K562 (cell line): ENCODE data around the gene AZU1. TPM values are rescaled to one million over a fixed set of nuclear protein-coding genes. Genes with fewer than 3 reads are reported as not detected.

Experiments used
- CBFA2T3 ChIP-seq: fragments of 450-650 bp; IDR thresholded peaks from 2 replicates; pipeline ENCODE4 v1.6.1; 2017
- COPS2 ChIP-seq: fragments of 450-650 bp; conservative IDR thresholded peaks from 2 replicates; pipeline ENCODE4 v1.6.1; 2016; ENCODE audit warnings: mild to moderate bottlenecking, moderate library complexity
- E2F4 ChIP-seq: sonication (generic); formaldehyde crosslinking; IDR thresholded peaks from 2 replicates; pipeline ENCODE4 v1.8.0; 2022; ENCODE audit warnings: mild to moderate bottlenecking, low read depth, missing genetic modification reagents
- ERF ChIP-seq: fragments of 450-650 bp; formaldehyde crosslinking; IDR thresholded peaks from 2 replicates; pipeline ENCODE4 v1.4.0; 2020; ENCODE audit warnings: mild to moderate bottlenecking, mixed read lengths
- ETV1 ChIP-seq: fragments of 450-650 bp; conservative IDR thresholded peaks from 2 replicates; pipeline ENCODE4 v1.6.1; 2016; ENCODE audit warnings: missing genetic modification characterization, control low read depth, low read depth, missing compliant biosample characterization
- GTF2A2 ChIP-seq: IDR thresholded peaks from 2 replicates; pipeline ENCODE4 v1.6.1; 2016; ENCODE audit warnings: mild to moderate bottlenecking, missing genetic modification characterization, missing compliant biosample characterization
- HNRNPH1 ChIP-seq: fragments of 200-400 bp; formaldehyde crosslinking; optimal IDR thresholded peaks from 2 replicates; pipeline ENCODE3; 2017; ENCODE audit warnings: low read depth, mild to moderate bottlenecking, low read length, moderate library complexity
- KAT8 ChIP-seq: fragments of 450-650 bp; IDR thresholded peaks from 2 replicates; pipeline ENCODE4 v1.6.1; 2016; ENCODE audit warnings: low read depth, mild to moderate bottlenecking
- MAFG ChIP-seq: fragments of 450-650 bp; conservative IDR thresholded peaks from 2 replicates; pipeline ENCODE4 v1.6.1; 2016; ENCODE audit warnings: missing genetic modification characterization, missing compliant biosample characterization
- PHF21A ChIP-seq: fragments of 450-650 bp; IDR thresholded peaks from 2 replicates; pipeline ENCODE4 v1.6.1; 2017; ENCODE audit warnings: low read depth, borderline replicate concordance
- POLR2A ChIP-seq: fragments of 450-650 bp; conservative IDR thresholded peaks from 2 replicates; pipeline ENCODE4 v1.6.1; 2016
- POLR2G ChIP-seq: fragments of 200-400 bp; formaldehyde crosslinking; IDR thresholded peaks from 2 replicates; pipeline ENCODE4 v1.6.1; 2017; ENCODE audit warnings: low read depth, mild to moderate bottlenecking, antibody characterized with exemption, low read length, moderate library complexity
- PPARD ChIP-seq: fragments of 250-450 bp; sonication (Bioruptor Pico); IDR thresholded peaks from 2 replicates; pipeline ENCODE4 v1.8.0; 2022; ENCODE audit warnings: inconsistent platforms, mild to moderate bottlenecking, moderate library complexity
- RBM34 ChIP-seq: fragments of 200-400 bp; formaldehyde crosslinking; IDR thresholded peaks from 2 replicates; pipeline ENCODE4 v1.6.1; 2018; ENCODE audit warnings: low read length, borderline replicate concordance; ENCODE audit not compliant: insufficient read depth
- SIRT6 ChIP-seq: IDR thresholded peaks from one replicate; pipeline ENCODE4 v1.6.1; 2012; ENCODE audit warnings: low read depth, mild to moderate bottlenecking, control low read depth, inconsistent platforms, low read length, moderate library complexity
- SNIP1 ChIP-seq: fragments of 450-650 bp; IDR thresholded peaks from 2 replicates; pipeline ENCODE4 v1.7.1; 2017; ENCODE audit warnings: low read depth, mild to moderate bottlenecking
- TAF9B ChIP-seq: fragments of 450-650 bp; IDR thresholded peaks from 2 replicates; pipeline ENCODE4 v1.6.1; 2018; ENCODE audit warnings: mild to moderate bottlenecking; ENCODE audit not compliant: partially characterized antibody
- THRAP3 ChIP-seq: fragments of 450-650 bp; IDR thresholded peaks from 2 replicates; pipeline ENCODE4 v1.6.1; 2016; ENCODE audit warnings: mild to moderate bottlenecking, inconsistent platforms, borderline replicate concordance
- ZNF561 ChIP-seq: fragments of 450-650 bp; formaldehyde crosslinking; conservative IDR thresholded peaks from 2 replicates; pipeline ENCODE4 v1.4.0; 2020; ENCODE audit warnings: mild to moderate bottlenecking, moderate library complexity
- ZNF707 ChIP-seq: fragments of 250-450 bp; sonication (Bioruptor Pico); conservative IDR thresholded peaks from 2 replicates; pipeline ENCODE4 v1.8.0; 2022; ENCODE audit warnings: inconsistent platforms, mild to moderate bottlenecking, moderate library complexity
- ZNF79 ChIP-seq: fragments of 250-450 bp; sonication (Bioruptor Pico); IDR thresholded peaks from 2 replicates; pipeline ENCODE4 v1.4.0; 2020; ENCODE audit warnings: low read depth, mild to moderate bottlenecking, moderate library complexity
- polyA plus RNA-seq, 8 experiments: library from polyadenylated mRNA; depleted of rRNA in 4 of 8; stranded (reverse) in 5 of 8; unstranded in 3 of 8; fragments of >200 nt; fragmentation: Nextera tagmentation in 2 of 8; fragmentation: Illumina TruSeq in 1 of 8; extraction: Ambion mirVana in 2 of 8; extraction: Trizol in 1 of 8; gene quantifications; 2 replicates each; pipeline versions ENCODE4 v1.2.1 to v1.2.3, GENCODE V29; 2011 to 2014; ENCODE audit warnings: inconsistent platforms in 1 of 8, missing spikeins in 1 of 8
- total RNA-seq, 7 experiments: library from RNA; depleted of rRNA in 6 of 7; stranded (reverse); fragments of >200 nt in 6 of 7; fragmentation: Illumina TruSeq in 2 of 7; extraction: Trizol in 2 of 7; gene quantifications; 2 replicates each; pipeline versions ENCODE4 v1.2.1 to v1.2.3, GENCODE V29; 2011 to 2021; ENCODE audit warnings: low replicate concordance in 1 of 7
- TF ChIP-seq, protein P1 (sequence below): fragments of 250-450 bp; sonication (Bioruptor Pico); IDR thresholded peaks from 2 replicates; pipeline ENCODE4 v1.5.0; 2021
- TF ChIP-seq, protein P2 (sequence below): fragments of 250-450 bp; sonication (Bioruptor Pico); IDR thresholded peaks from 2 replicates; pipeline ENCODE4 v1.6.1; 2021; ENCODE audit warnings: mild to moderate bottlenecking
- TF ChIP-seq, protein P3 (sequence below): sonication (generic); IDR thresholded peaks from 2 replicates; pipeline ENCODE4 v1.6.1; 2016

AZU1 gene
- total and polyA plus RNA-seq, 9 of the 15 experiments (the other 6 are each of a cell fraction or from before 2014, with no cell fraction given), result 0.29 to 1.9 (median 0.59) TPM; not detected in 3

GRCh38 chr19:861756-862580 is 34.3 kb downstream of the AZU1 start (continued):
- TF ChIP-seq KAT8 (no peak), SNIP1 (no peak), ZNF561 (CRISPR knock-in tag) (no peak), ZNF707 (CRISPR knock-in tag) (no peak), THRAP3 (no peak), SIRT6 (no peak), PHF21A (no peak), RBM34 (no peak), COPS2 (no peak), ERF (CRISPR knock-in tag) (peak; percentile 78; the same call in 1 of the 2 replicates), POLR2A (no peak; the same call in 1 of the 2 replicates), HNRNPH1 (no peak), MAFG (tag) (no peak), GTF2A2 (no peak), TAF9B (no peak), CBFA2T3 (peak; percentile 33; the same call in 1 of the 2 replicates), POLR2G (peak; percentile 80), E2F4 (CRISPR knock-in tag) (no peak), ETV1 (tag) (no peak), PPARD (CRISPR knock-in tag) (no peak), ZNF79 (CRISPR knock-in tag) (no peak)
- TF ChIP-seq, protein P1, sequence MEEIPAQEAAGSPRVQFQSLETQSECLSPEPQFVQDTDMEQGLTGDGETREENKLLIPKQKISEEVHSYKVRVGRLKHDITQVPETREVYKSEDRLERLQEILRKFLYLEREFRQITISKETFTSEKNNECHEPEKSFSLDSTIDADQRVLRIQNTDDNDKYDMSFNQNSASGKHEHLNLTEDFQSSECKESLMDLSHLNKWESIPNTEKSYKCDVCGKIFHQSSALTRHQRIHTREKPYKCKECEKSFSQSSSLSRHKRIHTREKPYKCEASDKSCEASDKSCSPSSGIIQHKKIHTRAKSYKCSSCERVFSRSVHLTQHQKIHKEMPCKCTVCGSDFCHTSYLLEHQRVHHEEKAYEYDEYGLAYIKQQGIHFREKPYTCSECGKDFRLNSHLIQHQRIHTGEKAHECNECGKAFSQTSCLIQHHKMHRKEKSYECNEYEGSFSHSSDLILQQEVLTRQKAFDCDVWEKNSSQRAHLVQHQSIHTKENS, result no peak
- TF ChIP-seq, protein P2, sequence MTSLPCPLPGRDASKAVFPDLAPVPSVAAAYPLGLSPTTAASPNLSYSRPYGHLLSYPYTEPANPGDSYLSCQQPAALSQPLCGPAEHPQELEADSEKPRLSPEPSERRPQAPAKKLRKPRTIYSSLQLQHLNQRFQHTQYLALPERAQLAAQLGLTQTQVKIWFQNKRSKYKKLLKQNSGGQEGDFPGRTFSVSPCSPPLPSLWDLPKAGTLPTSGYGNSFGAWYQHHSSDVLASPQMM, result no peak
- TF ChIP-seq, protein P3, sequence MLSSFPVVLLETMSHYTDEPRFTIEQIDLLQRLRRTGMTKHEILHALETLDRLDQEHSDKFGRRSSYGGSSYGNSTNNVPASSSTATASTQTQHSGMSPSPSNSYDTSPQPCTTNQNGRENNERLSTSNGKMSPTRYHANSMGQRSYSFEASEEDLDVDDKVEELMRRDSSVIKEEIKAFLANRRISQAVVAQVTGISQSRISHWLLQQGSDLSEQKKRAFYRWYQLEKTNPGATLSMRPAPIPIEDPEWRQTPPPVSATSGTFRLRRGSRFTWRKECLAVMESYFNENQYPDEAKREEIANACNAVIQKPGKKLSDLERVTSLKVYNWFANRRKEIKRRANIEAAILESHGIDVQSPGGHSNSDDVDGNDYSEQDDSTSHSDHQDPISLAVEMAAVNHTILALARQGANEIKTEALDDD, result no peak
